ENCODE results near the gene ST6GALNAC1. TPM values are rescaled to one million over a fixed set of nuclear protein-coding genes. Genes with fewer than 3 reads are reported as not detected.

The ST6GALNAC1 gene
- polyA plus RNA-seq, 1 donor (not counting 4 experiments of a cell fraction or from before 2014, with no cell fraction given), result 0.46 TPM

- Histone ChIP-seq H3K27me3 (ENCODE audit: control insufficient read depth, extremely low read depth, insufficient read depth, low read length) (no peaks in the 10 kb centered on the region), H3K4me1 (ENCODE audit: control insufficient read depth, extremely low read depth, insufficient read depth, low read length) (peaks cover 12% of the 10 kb centered on the region), H3K9ac (ENCODE audit: control insufficient read depth, extremely low read depth, insufficient read depth, low read length) (no peak overlapping the region), H4K20me1 (ENCODE audit: control insufficient read depth, extremely low read depth, insufficient read depth, low read length) (no peaks in the 10 kb centered on the region), H3K9me3 (ENCODE audit: control insufficient read depth, low read depth, low read length) (no peaks in the 10 kb centered on the region), H3K4me3 (ENCODE audit: control insufficient read depth in 2 of 3, extremely low read depth in 1 of 3, insufficient read depth in 2 of 3, low read depth in 1 of 3, low read length in 3 of 3) (no peak overlapping the region), H3K79me2 (ENCODE audit: control insufficient read depth, insufficient read depth, low read length) (no peaks in the 10 kb centered on the region), H2AFZ (ENCODE audit: control insufficient read depth, low read length) (no peak overlapping the region), H3K36me3 (ENCODE audit: control insufficient read depth in 2 of 2, extremely low read depth in 1 of 2, insufficient read depth in 2 of 2, low read length in 2 of 2) (no peaks in the 10 kb centered on the region), H3K27ac (ENCODE audit: control insufficient read depth, insufficient read depth, low read length) (no peak overlapping the region), H3K9me1 (ENCODE audit: control insufficient read depth, extremely low read depth, insufficient read depth, low read length) (no peaks in the 10 kb centered on the region), H3K4me2 (ENCODE audit: control insufficient read depth, extremely low read depth, insufficient read depth, low read depth, low read length) (no peak overlapping the region)
- DNase-seq (ENCODE audit: low read depth, low spot score) (no peak), FAIRE-seq (no peak)
- dilution Hi-C loops (cut with MboI; ENCODE audit: extremely low pct_ligation_motif_present, low sequenced_read_pairs), result no loop called here
- TF ChIP-seq EZH2 (IDR thresholded peaks at IDR 0.05; ENCODE audit: low read length) (no peak), CTCF (optimal IDR thresholded peaks at IDR 0.05 in 1 of 3, IDR thresholded peaks at IDR 0.05 in 1 of 3, conservative IDR thresholded peaks at IDR 0.05 in 1 of 3; ENCODE audit: extremely low read depth in 1 of 3, insufficient read depth in 2 of 3, low read length in 3 of 3) (no peak)
Measured at GRCh38 chr17:76644995-76645394, 1.4 kb upstream of the ST6GALNAC1 start.

- Histone ChIP-seq H2AFZ (ENCODE audit: control insufficient read depth, low read length) (no peak overlapping the region), H3K9me3 (ENCODE audit: control insufficient read depth, low read depth, low read length) (no peaks in the 10 kb centered on the region), H3K36me3 (ENCODE audit: control insufficient read depth in 2 of 2, extremely low read depth in 1 of 2, insufficient read depth in 2 of 2, low read length in 2 of 2) (no peaks in the 10 kb centered on the region), H3K9ac (ENCODE audit: control insufficient read depth, extremely low read depth, insufficient read depth, low read length) (no peak overlapping the region), H3K4me2 (ENCODE audit: control insufficient read depth, extremely low read depth, insufficient read depth, low read depth, low read length) (no peak overlapping the region), H4K20me1 (ENCODE audit: control insufficient read depth, extremely low read depth, insufficient read depth, low read length) (no peaks in the 10 kb centered on the region), H3K27me3 (ENCODE audit: control insufficient read depth, extremely low read depth, insufficient read depth, low read length) (no peaks in the 10 kb centered on the region), H3K27ac (ENCODE audit: control insufficient read depth, insufficient read depth, low read length) (no peak overlapping the region), H3K9me1 (ENCODE audit: control insufficient read depth, extremely low read depth, insufficient read depth, low read length) (no peaks in the 10 kb centered on the region), H3K79me2 (ENCODE audit: control insufficient read depth, insufficient read depth, low read length) (no peaks in the 10 kb centered on the region), H3K4me3 (ENCODE audit: control insufficient read depth in 2 of 3, extremely low read depth in 1 of 3, insufficient read depth in 2 of 3, low read depth in 1 of 3, low read length in 3 of 3) (no peak overlapping the region), H3K4me1 (ENCODE audit: control insufficient read depth, extremely low read depth, insufficient read depth, low read length) (peaks cover 12% of the 10 kb centered on the region)
- DNase-seq (ENCODE audit: low read depth, low spot score) (no peak), FAIRE-seq (no peak)
- dilution Hi-C loops (cut with MboI; ENCODE audit: extremely low pct_ligation_motif_present, low sequenced_read_pairs), result no loop called here
- TF ChIP-seq EZH2 (IDR thresholded peaks at IDR 0.05; ENCODE audit: low read length) (no peak), CTCF (optimal IDR thresholded peaks at IDR 0.05 in 1 of 3, IDR thresholded peaks at IDR 0.05 in 1 of 3, conservative IDR thresholded peaks at IDR 0.05 in 1 of 3; ENCODE audit: extremely low read depth in 1 of 3, insufficient read depth in 2 of 3, low read length in 3 of 3) (no peak)
Measured at GRCh38 chr17:76642994-76643393, 563 bp downstream of the ST6GALNAC1 start.
